PC-3 (cell line): ENCODE measurements around the gene ANKRD40CL. TPM values are rescaled to one million over a fixed set of nuclear protein-coding genes. Genes with fewer than 3 reads are reported as not detected.

Experiments used
- ATAC-seq: fragments of 200-7000 bp; cut with Tn5 transposase; 2 replicates; pipeline ENCODE4 v1.9.1; 2020; ENCODE audit warnings: mild to moderate bottlenecking, moderate library complexity
- BruUV-seq: library from RNA; stranded (reverse); fragments of 400-500 nt; replicated peaks from 2 replicates; lab custom pipeline; 2021; lab: Mats Ljungman, UMichigan
- CTCF ChIA-PET: fragments of 300-600 bp; sonication (Branson Sonifier 250); formaldehyde crosslinking; loops from one replicate; lab custom pipeline; 2022; ENCODE audit warnings: antibody characterized with exemption; lab: Charles Lee
- POLR2A ChIA-PET: fragments of 300-600 bp; sonication (Branson Sonifier 250); formaldehyde crosslinking; loops from one replicate; lab custom pipeline; 2022; ENCODE audit warnings: antibody characterized with exemption; ENCODE audit not compliant: unreplicated experiment; lab: Charles Lee
- DNase-seq: peaks from one replicate; pipeline ENCODE4 v3.0.0-alpha.2; 2015
- H2AFZ ChIP-seq: fragments of 300-600 bp; sonication (generic); 2 replicates; pipeline ENCODE4 v1.6.0; 2016; ENCODE audit warnings: antibody characterized with exemption, low read length
- H3F3A ChIP-seq: fragments of 300-600 bp; sonication (generic); one replicate; pipeline ENCODE4 v1.6.0; 2017; ENCODE audit warnings: antibody characterized with exemption, low read length, control low read depth, mild to moderate bottlenecking; ENCODE audit not compliant: unreplicated experiment
- H3K27ac ChIP-seq: fragments of 300-600 bp; sonication (generic); 2 replicates; pipeline ENCODE4 v1.5.1; 2016; ENCODE audit warnings: mild to moderate bottlenecking, low read length
- H3K27me3 ChIP-seq: fragments of 300-600 bp; sonication (generic); 2 replicates; pipeline ENCODE4 v1.6.1; 2016; ENCODE audit warnings: low read length, mixed read lengths
- H3K36me3 ChIP-seq: fragments of 300-600 bp; sonication (generic); 2 replicates; pipeline ENCODE4 v1.6.1; 2016; ENCODE audit warnings: low read depth, mixed run types, low read length, mixed read lengths
- H3K4me1 ChIP-seq: fragments of 300-600 bp; sonication (generic); 2 replicates; pipeline ENCODE4 v1.5.1; 2016; ENCODE audit warnings: low read length; ENCODE audit not compliant: insufficient read depth
- H3K4me2 ChIP-seq: fragments of 300-600 bp; sonication (generic); 2 replicates; pipeline ENCODE4 v1.6.0; 2016; ENCODE audit warnings: low read length
- H3K4me3 ChIP-seq: fragments of 300-600 bp; sonication (generic); 2 replicates; pipeline ENCODE4 v1.5.1; 2016; ENCODE audit warnings: mild to moderate bottlenecking, low read length, mixed read lengths
- H3K79me2 ChIP-seq: fragments of 300-600 bp; sonication (generic); 2 replicates; pipeline ENCODE4 v1.6.1; 2017; ENCODE audit warnings: low read length, mixed read lengths
- H3K9ac ChIP-seq: fragments of 300-600 bp; sonication (generic); 2 replicates; pipeline ENCODE4 v1.6.0; 2016; ENCODE audit warnings: mild to moderate bottlenecking, low read length
- H3K9me2 ChIP-seq: fragments of 300-600 bp; sonication (generic); replicated peaks from 2 replicates; pipeline ENCODE4 v1.6.1; 2016; ENCODE audit warnings: mixed run types, low read length, mixed read lengths
- H3K9me3 ChIP-seq: fragments of 300-600 bp; sonication (generic); 2 replicates; pipeline ENCODE4 v1.6.1; 2016; ENCODE audit warnings: low read length, mixed read lengths
- H4K20me1 ChIP-seq: fragments of 300-600 bp; sonication (generic); 2 replicates; pipeline ENCODE4 v1.6.1; 2016; ENCODE audit warnings: low read length, mixed read lengths
- EZH2 ChIP-seq: fragments of 300-600 bp; sonication (generic); IDR thresholded peaks from one replicate; pipeline ENCODE4 v1.6.1; 2017; ENCODE audit warnings: antibody characterized with exemption, mild to moderate bottlenecking, low read length; ENCODE audit not compliant: unreplicated experiment
- EZH2phosphoT487 ChIP-seq: fragments of 300-600 bp; sonication (generic); IDR thresholded peaks from 2 replicates; pipeline ENCODE4 v1.6.1; 2018; ENCODE audit warnings: mild to moderate bottlenecking, antibody characterized with exemption, low read length, borderline replicate concordance
- intact Hi-C: fragments of 100-400 bp; cut with micrococcal nuclease; formaldehyde crosslinking; loops from 2 replicates; pipeline ENCODE4 v1.9.0; 2023
- total RNA-seq: library from RNA; depleted of rRNA; stranded (reverse); fragments of >200 nt; gene quantifications from 2 replicates; pipeline ENCODE4 v1.2.3, GENCODE V29; 2014
- TF ChIP-seq, protein P1 (sequence below): fragments of 300-600 bp; sonication (generic); conservative IDR thresholded peaks from 2 replicates; pipeline ENCODE4 v1.5.1; 2017; ENCODE audit warnings: antibody characterized with exemption, low read depth, mild to moderate bottlenecking, low read length

The ANKRD40CL gene
- total RNA-seq, 1 experiment from 2014 or later: not detected

- no peak overlapping the region for H3K9ac ChIP-seq
- no peaks in the 10 kb centered on the region for H3K79me2 ChIP-seq
- intact Hi-C loops: no loop called here
- no peaks in the 10 kb centered on the region for H3K27me3 ChIP-seq
- BruUV-seq: no TSS peak
- H3K4me2 ChIP-seq: no peak overlapping the region
- no peak overlapping the region for H3K27ac ChIP-seq
- H3K9me3 ChIP-seq: no peaks in the 10 kb centered on the region
- H4K20me1 ChIP-seq: no peaks in the 10 kb centered on the region
- no peaks in the 10 kb centered on the region for H3K9me2 ChIP-seq
- ChIA-PET CTCF (interaction anchor here (0.7 to 0.8 kb wide), 2 partner anchors 21 to 57 kb away, joined by 4 to 5 read pairs; no protein-coding TSS in a partner anchor), POLR2A (no interaction called here)
- peak; percentile 56 for ATAC-seq
- H3K36me3 ChIP-seq: no peaks in the 10 kb centered on the region
- no peak overlapping the region for H3K4me3 ChIP-seq
- H3K4me1 ChIP-seq: no peaks in the 10 kb centered on the region
- TF ChIP-seq EZH2 (no peak), EZH2phosphoT487 (no peak)
- TF ChIP-seq, protein P1, sequence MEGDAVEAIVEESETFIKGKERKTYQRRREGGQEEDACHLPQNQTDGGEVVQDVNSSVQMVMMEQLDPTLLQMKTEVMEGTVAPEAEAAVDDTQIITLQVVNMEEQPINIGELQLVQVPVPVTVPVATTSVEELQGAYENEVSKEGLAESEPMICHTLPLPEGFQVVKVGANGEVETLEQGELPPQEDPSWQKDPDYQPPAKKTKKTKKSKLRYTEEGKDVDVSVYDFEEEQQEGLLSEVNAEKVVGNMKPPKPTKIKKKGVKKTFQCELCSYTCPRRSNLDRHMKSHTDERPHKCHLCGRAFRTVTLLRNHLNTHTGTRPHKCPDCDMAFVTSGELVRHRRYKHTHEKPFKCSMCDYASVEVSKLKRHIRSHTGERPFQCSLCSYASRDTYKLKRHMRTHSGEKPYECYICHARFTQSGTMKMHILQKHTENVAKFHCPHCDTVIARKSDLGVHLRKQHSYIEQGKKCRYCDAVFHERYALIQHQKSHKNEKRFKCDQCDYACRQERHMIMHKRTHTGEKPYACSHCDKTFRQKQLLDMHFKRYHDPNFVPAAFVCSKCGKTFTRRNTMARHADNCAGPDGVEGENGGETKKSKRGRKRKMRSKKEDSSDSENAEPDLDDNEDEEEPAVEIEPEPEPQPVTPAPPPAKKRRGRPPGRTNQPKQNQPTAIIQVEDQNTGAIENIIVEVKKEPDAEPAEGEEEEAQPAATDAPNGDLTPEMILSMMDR: no peak
- DNase-seq: no peak
- H2AFZ ChIP-seq: 0 out of 2 replicates have a peak overlapping the region, but pooled peaks have one; percentile 2
- H3F3A ChIP-seq: no peaks in the 10 kb centered on the region
Measured at GRCh38 chr17:50803676-50804075, 36.4 kb upstream of the ANKRD40CL start.

- H3K4me2 ChIP-seq: no peak overlapping the region
- BruUV-seq: no TSS peak
- H3K27me3 ChIP-seq: no peaks in the 10 kb centered on the region
- CTCF ChIA-PET: interaction anchor here (0.7 to 0.8 kb wide), 2 partner anchors 20 to 58 kb away, joined by 4 to 5 read pairs; no protein-coding TSS in a partner anchor
- H3F3A ChIP-seq: no peaks in the 10 kb centered on the region
- H4K20me1 ChIP-seq: no peaks in the 10 kb centered on the region
- DNase-seq: no peak
- no peak overlapping the region for H3K4me3 ChIP-seq
- H3K79me2 ChIP-seq: no peaks in the 10 kb centered on the region
- no peaks in the 10 kb centered on the region for H3K4me1 ChIP-seq
- H3K9ac ChIP-seq: no peak overlapping the region
- TF ChIP-seq EZH2 (no peak), EZH2phosphoT487 (no peak)
- TF ChIP-seq, protein P1: no peak
- 0 out of 2 replicates have a peak overlapping the region, but pooled peaks have one; percentile 2 for H2AFZ ChIP-seq
- no peaks in the 10 kb centered on the region for H3K36me3 ChIP-seq
- intact Hi-C loops: no loop called here
- no peak overlapping the region for H3K27ac ChIP-seq
- ATAC-seq: no peak
- no peaks in the 10 kb centered on the region for H3K9me2 ChIP-seq
- H3K9me3 ChIP-seq: no peaks in the 10 kb centered on the region
- POLR2A ChIA-PET: no interaction called here
Measured at GRCh38 chr17:50802609-50803571, 35.6 kb upstream of the ANKRD40CL start.
